CD14-positive monocyte (primary cell): ENCODE measurements around the gene HK2. TPM values are rescaled to one million over a fixed set of nuclear protein-coding genes. Genes with fewer than 3 reads are reported as not detected.

ENCODE experiments used
- DNase-seq, 3 donors: peaks; one replicate each; pipeline ENCODE4 v3.0.0-alpha.2; 2011 to 2022
- H2AFZ ChIP-seq: 2 replicates; pipeline ENCODE4 v1.6.0; 2012; ENCODE audit warnings: mild to moderate bottlenecking, low read depth, low read length, inconsistent platforms; ENCODE audit not compliant: insufficient read depth, poor library complexity, severe bottlenecking
- H3K27ac ChIP-seq, 2 donors: 1 replicate in 1 of 2; 2 replicates in 1 of 2; pipeline ENCODE4 v1.5.1; 2012 to 2013; ENCODE audit warnings: low read length in 2 of 2, control low read depth in 1 of 2, inconsistent platforms in 1 of 2, low read depth in 1 of 2, mild to moderate bottlenecking in 1 of 2
- H3K27me3 ChIP-seq, 2 donors: one replicate each; pipeline versions ENCODE4 v1.6.0 to v1.6.1; 2011 to 2013; ENCODE audit warnings: low read length in 2 of 2; ENCODE audit not compliant: control insufficient read depth in 2 of 2, insufficient read depth in 2 of 2
- H3K36me3 ChIP-seq, 2 donors: replicated peaks in 1 of 2; 1 replicate in 1 of 2; 2 replicates in 1 of 2; pipeline versions ENCODE4 v1.5.1 to v1.6.1; 2012 to 2013; ENCODE audit warnings: low read length in 2 of 2, control low read depth in 1 of 2, inconsistent platforms in 1 of 2, mild to moderate bottlenecking in 1 of 2; ENCODE audit not compliant: insufficient read depth in 2 of 2, control insufficient read depth in 1 of 2
- H3K4me1 ChIP-seq, 2 donors: 1 replicate in 1 of 2; 2 replicates in 1 of 2; pipeline versions ENCODE4 v1.5.1 to v1.6.1; 2012 to 2013; ENCODE audit warnings: low read length in 2 of 2, control low read depth in 1 of 2, inconsistent platforms in 1 of 2, mild to moderate bottlenecking in 1 of 2, moderate library complexity in 1 of 2; ENCODE audit not compliant: insufficient read depth in 2 of 2, control insufficient read depth in 1 of 2
- H3K4me2 ChIP-seq: replicated peaks from 2 replicates; pipeline ENCODE3; 2012; ENCODE audit warnings: low read length, moderate library complexity, mild to moderate bottlenecking; ENCODE audit not compliant: poor library complexity, severe bottlenecking; ENCODE audit errors: extremely low read depth
- H3K4me3 ChIP-seq, 3 experiments: fragments of 200-600 bp in 1 of 3; sonication (generic) in 1 of 3; replicated peaks in 1 of 3; 1 replicate in 2 of 3; 2 replicates in 1 of 3; pipeline ENCODE4 v1.5.1; 2011 to 2013; ENCODE audit warnings: low read length in 3 of 3, mild to moderate bottlenecking in 3 of 3, control low read depth in 2 of 3, low read depth in 2 of 3, inconsistent platforms in 1 of 3, moderate library complexity in 1 of 3
- H3K79me2 ChIP-seq: 2 replicates; pipeline ENCODE4 v1.6.0; 2012; ENCODE audit warnings: mild to moderate bottlenecking, control low read depth, inconsistent platforms, low read length, moderate library complexity; ENCODE audit not compliant: insufficient read depth
- H3K9ac ChIP-seq: 2 replicates; pipeline ENCODE4 v1.6.0; 2017; ENCODE audit warnings: low read length, mild to moderate bottlenecking; ENCODE audit not compliant: insufficient read depth, poor library complexity, severe bottlenecking
- H3K9me3 ChIP-seq, 2 donors: replicated peaks in 1 of 2; 1 replicate in 1 of 2; 2 replicates in 1 of 2; pipeline versions ENCODE4 v1.5.1 to v1.6.1; 2012 to 2013; ENCODE audit warnings: low read length in 2 of 2, control low read depth in 1 of 2; ENCODE audit not compliant: control insufficient read depth in 1 of 2, insufficient read depth in 1 of 2
- H4K20me1 ChIP-seq: 2 replicates; pipeline ENCODE4 v1.6.0; 2012; ENCODE audit warnings: mild to moderate bottlenecking, low read length, control low read depth, moderate library complexity; ENCODE audit not compliant: insufficient read depth
- H3K27ac Mint-ChIP-seq, 7 donors: one replicate each; pipeline ENCODE4 v1.8.0; 2020; ENCODE audit warnings: mild to moderate bottlenecking in 7 of 7, mixed read lengths in 7 of 7, moderate library complexity in 6 of 7, inconsistent platforms in 2 of 7
- H3K27me3 Mint-ChIP-seq, 3 donors: one replicate each; pipeline ENCODE4 v1.8.0; 2021 to 2022; ENCODE audit warnings: low read depth in 3 of 3, mild to moderate bottlenecking in 3 of 3, mixed read lengths in 3 of 3, moderate library complexity in 3 of 3, inconsistent platforms in 1 of 3
- H3K36me3 Mint-ChIP-seq, 2 donors: one replicate each; pipeline ENCODE4 v1.8.0; 2020; ENCODE audit warnings: mixed read lengths in 2 of 2, inconsistent platforms in 1 of 2, mild to moderate bottlenecking in 1 of 2
- H3K4me1 Mint-ChIP-seq: one replicate; pipeline ENCODE4 v1.8.0; 2020; ENCODE audit warnings: mild to moderate bottlenecking, mixed read lengths
- H3K4me3 Mint-ChIP-seq, 2 donors: one replicate each; pipeline ENCODE4 v1.8.0; 2020; ENCODE audit warnings: mild to moderate bottlenecking in 2 of 2, mixed read lengths in 2 of 2, moderate library complexity in 1 of 2
- H3K9me3 Mint-ChIP-seq, 7 donors: one replicate each; pipeline ENCODE4 v1.8.0; 2020 to 2022; ENCODE audit warnings: mixed read lengths in 7 of 7, mild to moderate bottlenecking in 6 of 7, moderate library complexity in 6 of 7, inconsistent platforms in 2 of 7
- CTCF ChIP-seq: fragments of 200-600 bp; IDR thresholded peaks from one replicate; pipeline ENCODE4 v1.8.0; 2022; ENCODE audit warnings: antibody characterized with exemption, mild to moderate bottlenecking
- WGBS: methylation state at CpG from one replicate; pipeline ENCODE4 v1.1.5; 2013; ENCODE audit warnings: missing lambda C conversion rate; ENCODE audit not compliant: insufficient coverage; 5-methylcytosine and 5-hydroxymethylcytosine counted together
- intact Hi-C, 2 donors: fragments of 100-400 bp; cut with micrococcal nuclease; formaldehyde crosslinking; loops; one replicate each; pipeline versions ENCODE4 v1.15.0 to v1.15.1; 2023
- polyA plus RNA-seq, 3 donors: library from polyadenylated mRNA; depleted of rRNA in 1 of 3; unstranded in 2 of 3; stranded (reverse) in 1 of 3; fragments of 300-500 nt in 2 of 3; fragments of >200 nt in 1 of 3; fragmentation: Illumina TruSeq in 2 of 3; gene quantifications; 1 replicate in 2 of 3; 2 replicates in 1 of 3; pipeline ENCODE4 v1.2.3, GENCODE V29; 2012 to 2021

The HK2 gene
- polyA plus RNA-seq, 3 donors, result 20.3 to 46.7 (median 29.8) TPM

GRCh38 chr2:74857215-74857614, 23.3 kb downstream of the HK2 start:
- peak overlapping the region in 1 of 2 donors; percentile 23 for H3K27ac ChIP-seq
- peaks cover 100% of the 10 kb centered on the region for H3K79me2 ChIP-seq
- H3K27me3 ChIP-seq, result no peaks in the 10 kb centered on the region
- H3K4me2 ChIP-seq, result no peak overlapping the region
- peaks cover 41 to 77% of the 10 kb centered on the region in 2 donors for H3K36me3 ChIP-seq
- no peak for TF ChIP-seq CTCF
- no peaks in the 10 kb centered on the region for H3K9me3 ChIP-seq
- WGBS, result no CpG with 5 or more reads among the region's 4 CpGs
- H3K9ac ChIP-seq, result no peak overlapping the region
- intact Hi-C loops, result no loop called here
- no peak overlapping the region for H2AFZ ChIP-seq
- DNase-seq, result no peak
- peaks cover 65 to 89% of the 10 kb centered on the region in 2 donors for H3K36me3 Mint-ChIP-seq
- H3K4me3 Mint-ChIP-seq, result no peak overlapping the region
- H3K27ac Mint-ChIP-seq, result no peak overlapping the region
- H3K4me3 ChIP-seq, result no peak overlapping the region
- H3K9me3 Mint-ChIP-seq, result peaks cover 0 to 2% (median 0%) of the 10 kb centered on the region in 7 donors
- peaks cover 0 to 1% (median 0%) of the 10 kb centered on the region in 3 donors for H3K27me3 Mint-ChIP-seq
- peaks cover 99% of the 10 kb centered on the region for H4K20me1 ChIP-seq
- H3K4me1 ChIP-seq, result peaks cover 24 to 39% of the 10 kb centered on the region in 2 donors
- peaks cover 54% of the 10 kb centered on the region for H3K4me1 Mint-ChIP-seq

- 82% methylated on average over 8 of the region's 8 CpGs for WGBS
- Histone ChIP-seq H4K20me1 (peaks cover 99% of the 10 kb centered on the region), H3K4me2 (no peak overlapping the region), H2AFZ (no peak overlapping the region), H3K4me3 (no peak overlapping the region), H3K79me2 (peaks cover 100% of the 10 kb centered on the region), H3K36me3 (peaks cover 43 to 82% of the 10 kb centered on the region in 2 donors), H3K27ac (peak overlapping the region in 1 of 2 donors; percentile 33), H3K9me3 (no peaks in the 10 kb centered on the region), H3K27me3 (no peaks in the 10 kb centered on the region), H3K9ac (no peak overlapping the region), H3K4me1 (peaks cover 24 to 39% of the 10 kb centered on the region in 2 donors)
- no peak for TF ChIP-seq CTCF
- peaks cover 0 to 1% (median 0%) of the 10 kb centered on the region in 3 donors for H3K27me3 Mint-ChIP-seq
- H3K4me3 Mint-ChIP-seq, result no peak overlapping the region
- H3K27ac Mint-ChIP-seq, result peak overlapping the region in 3 of 7 donors; percentile 12 to 46 (median 43)
- H3K9me3 Mint-ChIP-seq, result peaks cover 0 to 2% (median 0%) of the 10 kb centered on the region in 7 donors
- peaks cover 69 to 88% of the 10 kb centered on the region in 2 donors for H3K36me3 Mint-ChIP-seq
- intact Hi-C loops, result no loop called here
- peaks cover 54% of the 10 kb centered on the region for H3K4me1 Mint-ChIP-seq
- DNase-seq, result no peak
These were observed 23.8 kb downstream of the HK2 start for GRCh38 chr2:74857725-74858124.
